Fibroblast of villous mesenchyme (primary cell): Measurements from ENCODE around the gene NCKAP5. TPM values are rescaled to one million over a fixed set of nuclear protein-coding genes. Genes with fewer than 3 reads are reported as not detected.
A peak's percentile ranks its signal among the peaks of the same experiment; 100 is the strongest.

Source experiments
- DNase-seq: peaks from one replicate; pipeline ENCODE4 v3.0.0-alpha.2; 2010; ENCODE audit warnings: low read depth
- H3K4me3 ChIP-seq: 2 replicates; pipeline ENCODE4 v1.5.1; 2011; ENCODE audit warnings: low read depth, mild to moderate bottlenecking, low read length
- CTCF ChIP-seq: IDR thresholded peaks from 2 replicates; pipeline ENCODE4 v1.5.1; 2012; ENCODE audit warnings: low read depth, mild to moderate bottlenecking, low read length; ENCODE audit not compliant: insufficient read depth
- total RNA-seq: library from RNA; depleted of rRNA; stranded (reverse); fragments of >200 nt; gene quantifications from 2 replicates; pipeline ENCODE4 v1.2.3, GENCODE V29; 2012

NCKAP5 gene
- total RNA-seq, 1 donor: 47.9 TPM

GRCh38 chr2:133167990-133168389, 400.3 kb downstream of the NCKAP5 start:
- TF ChIP-seq CTCF: no peak
- no peak for DNase-seq
- no peak overlapping the region for H3K4me3 ChIP-seq

GRCh38 chr2:133167223-133167622, 401.0 kb downstream of the NCKAP5 start:
- no peak for TF ChIP-seq CTCF
- no peak overlapping the region for H3K4me3 ChIP-seq
- no peak for DNase-seq

GRCh38 chr2:133166031-133166430, 402.2 kb downstream of the NCKAP5 start:
- no peak for TF ChIP-seq CTCF
- DNase-seq: no peak
- no peak overlapping the region for H3K4me3 ChIP-seq

- H3K4me3 ChIP-seq: no peak overlapping the region
- DNase-seq: peak; percentile 12
- no peak for TF ChIP-seq CTCF
These were observed 405.2 kb downstream of the NCKAP5 start for GRCh38 chr2:133163111-133163510.

- TF ChIP-seq CTCF: no peak
- H3K4me3 ChIP-seq: no peak overlapping the region
- no peak for DNase-seq
These were observed 409.8 kb downstream of the NCKAP5 start for GRCh38 chr2:133158442-133158841.

- no peak for TF ChIP-seq CTCF
- H3K4me3 ChIP-seq: no peak overlapping the region
These were observed 410.2 kb downstream of the NCKAP5 start for GRCh38 chr2:133158024-133158423.

GRCh38 chr2:133157141-133157540, 411.1 kb downstream of the NCKAP5 start:
- no peak for DNase-seq
- H3K4me3 ChIP-seq: no peak overlapping the region
- no peak for TF ChIP-seq CTCF

More at GRCh38 chr2:133158024-133158423, 410.2 kb downstream of the NCKAP5 start:
- DNase-seq: no peak
